Activated CD4-positive, alpha-beta T cell treated with anti-CD3 and anti-CD28 coated beads for 1 hour (primary cell): ENCODE results near the gene BTNL9.
"Not testable (repeated sequence)": the region's sequence is repeated elsewhere in the genome, so short reads cannot be mapped to it uniquely, and the experiment has no call there.

ENCODE experiments used
- DNase-seq: peaks from one replicate; pipeline ENCODE4 v3.0.0-alpha.2; 2020

BTNL9 gene

DNA sequence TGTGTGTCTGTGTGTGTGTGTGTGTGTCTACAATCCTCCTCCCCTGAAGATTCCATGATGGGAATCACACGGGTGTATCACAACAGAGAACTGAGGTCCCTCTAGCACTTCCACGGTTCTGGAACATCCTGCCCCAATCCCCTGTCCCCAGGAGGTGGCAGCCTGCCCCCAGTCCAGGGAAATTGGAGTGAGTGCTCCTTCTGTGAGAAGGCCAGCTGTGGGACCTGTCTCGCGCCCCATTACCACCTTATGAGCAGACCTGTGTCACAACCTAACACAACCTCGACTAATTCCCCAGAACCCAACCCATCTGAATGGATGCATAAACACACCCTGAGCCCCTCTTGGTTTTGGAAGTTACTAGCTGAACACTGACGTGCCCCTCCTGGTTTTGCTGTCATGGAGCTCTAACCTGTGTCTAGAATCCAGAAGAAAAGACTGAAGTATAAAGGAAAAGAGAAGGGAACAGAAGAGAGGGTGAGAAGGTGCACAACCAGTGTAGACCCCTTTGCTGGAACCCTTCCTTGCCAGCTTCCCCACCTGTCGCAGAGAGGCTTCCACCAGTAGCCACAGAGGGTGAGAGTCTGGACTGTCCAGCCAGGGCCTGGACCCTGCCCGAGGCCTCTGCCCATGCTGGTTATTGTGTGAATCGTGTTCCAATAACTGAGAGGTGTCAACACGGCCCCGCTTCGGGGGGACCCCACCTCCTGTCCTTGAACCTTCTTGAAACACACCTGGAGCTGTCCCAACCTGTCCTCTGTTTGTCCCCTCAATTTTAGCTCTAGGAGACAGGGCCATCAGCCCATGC is 3.4 kb downstream of the BTNL9 start:
- no peak for DNase-seq

DNA sequence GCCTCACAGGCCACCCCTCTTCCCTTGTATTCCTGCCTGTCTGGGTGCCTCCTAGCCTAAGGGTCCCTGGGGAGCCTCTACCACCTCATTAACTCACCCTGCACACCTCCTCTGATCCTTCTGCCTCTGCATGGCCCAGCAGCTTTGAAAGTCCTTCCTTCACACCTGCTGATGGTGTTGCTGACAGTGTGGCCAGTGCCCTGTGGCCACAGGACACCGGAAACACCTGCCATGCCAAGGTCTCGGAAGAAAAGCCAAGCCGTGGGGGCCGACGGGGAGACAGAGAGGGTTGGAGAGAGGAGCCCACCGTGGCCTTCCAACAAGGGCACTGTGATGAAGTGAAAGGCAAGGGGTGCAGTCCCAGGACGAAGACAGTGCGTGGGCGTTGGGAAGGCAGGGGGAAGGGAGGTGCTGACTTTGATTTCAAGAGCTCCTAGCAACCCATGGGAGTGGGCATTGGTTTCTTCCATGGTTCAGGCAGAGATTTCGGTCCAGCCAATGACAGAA is 4.1 kb downstream of the BTNL9 start:
- DNase-seq, result no peak

DNA sequence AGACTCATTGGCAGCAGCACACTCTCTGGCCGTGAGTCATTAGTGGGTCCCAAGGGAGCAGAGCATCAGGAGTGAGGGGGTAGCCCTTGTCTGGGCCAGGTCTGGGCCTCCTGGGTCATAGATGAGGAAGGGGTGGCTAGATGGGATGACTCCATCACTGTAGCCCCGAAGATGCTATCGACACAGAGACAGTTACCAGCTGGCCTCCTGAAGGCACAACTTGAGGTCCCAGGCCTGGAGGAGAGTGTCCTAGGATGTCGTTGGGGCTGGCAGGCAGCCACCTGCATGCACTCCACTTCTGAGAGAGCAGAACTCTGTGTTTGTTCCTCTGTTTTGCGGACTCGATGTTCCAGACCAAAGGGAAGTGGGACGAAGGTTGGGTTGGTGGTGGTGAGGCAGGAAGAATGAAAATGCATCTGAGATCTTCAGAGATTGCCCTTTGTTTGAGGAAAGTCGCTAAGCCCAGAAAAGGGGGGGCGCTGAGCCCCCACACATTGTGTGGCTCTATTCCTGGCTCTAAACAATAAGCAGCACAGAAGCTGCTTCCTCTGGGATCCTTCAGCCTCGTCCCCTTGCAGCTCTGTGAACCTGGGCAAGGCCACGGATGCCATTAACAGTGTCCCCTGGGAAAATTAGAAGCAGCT is 4.7 kb downstream of the BTNL9 start:
- DNase-seq, result no peak

DNA sequence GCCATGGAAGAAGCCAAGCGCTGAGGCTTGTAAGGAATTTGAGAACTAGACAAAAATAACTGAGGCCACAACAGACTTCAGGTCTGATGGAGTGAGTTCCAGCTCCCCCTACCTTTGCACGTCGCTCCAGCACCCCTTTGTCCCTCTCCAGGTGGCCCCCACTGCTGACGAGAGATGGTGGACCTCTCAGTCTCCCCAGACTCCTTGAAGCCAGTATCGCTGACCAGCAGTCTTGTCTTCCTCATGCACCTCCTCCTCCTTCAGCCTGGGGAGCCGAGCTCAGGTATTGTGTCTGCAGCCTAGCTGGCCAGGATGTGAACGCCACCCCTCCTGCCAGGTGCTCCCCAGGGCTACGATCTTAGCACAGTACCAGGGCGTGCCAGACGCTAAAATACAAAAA is 5.2 kb downstream of the BTNL9 start:
- DNase-seq, result no peak

DNA sequence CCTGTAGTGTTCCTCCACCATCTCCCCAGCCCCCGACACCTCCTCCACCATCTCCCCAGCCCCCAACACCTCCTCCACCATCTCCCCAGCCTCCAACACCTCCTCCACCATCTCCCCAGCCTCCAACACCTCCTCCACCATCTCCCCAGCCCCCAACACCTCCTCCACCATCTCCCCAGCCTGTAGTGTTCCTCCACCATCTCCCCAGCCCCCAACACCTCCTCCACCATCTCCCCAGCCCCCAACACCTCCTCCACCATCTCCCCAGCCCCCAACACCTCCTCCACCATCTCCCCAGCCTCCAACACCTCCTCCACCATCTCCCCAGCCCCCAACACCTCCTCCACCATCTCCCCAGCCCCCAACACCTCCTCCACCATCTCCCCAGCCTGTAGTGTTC is 5.8 kb downstream of the BTNL9 start:
- not testable (repeated sequence) for DNase-seq

DNA sequence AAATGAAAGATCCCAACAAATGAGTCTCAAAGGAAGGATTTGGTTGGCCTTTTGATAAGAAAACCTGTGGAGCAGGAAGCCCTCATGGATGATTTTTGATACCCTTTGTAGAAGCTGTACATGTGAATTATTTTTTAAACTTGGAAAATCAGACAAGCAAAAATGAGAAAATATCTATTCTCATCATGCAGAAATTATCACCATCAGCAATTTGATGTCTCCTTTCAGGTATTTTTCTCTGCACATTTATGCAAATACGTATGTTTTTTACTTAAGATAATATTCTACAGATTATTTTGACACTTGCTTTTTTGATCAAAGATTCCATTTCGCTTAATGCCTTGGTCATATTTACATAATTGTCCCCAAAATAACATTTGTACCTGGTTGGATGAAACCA is 7.2 kb downstream of the BTNL9 start:
- DNase-seq, result no peak

DNA sequence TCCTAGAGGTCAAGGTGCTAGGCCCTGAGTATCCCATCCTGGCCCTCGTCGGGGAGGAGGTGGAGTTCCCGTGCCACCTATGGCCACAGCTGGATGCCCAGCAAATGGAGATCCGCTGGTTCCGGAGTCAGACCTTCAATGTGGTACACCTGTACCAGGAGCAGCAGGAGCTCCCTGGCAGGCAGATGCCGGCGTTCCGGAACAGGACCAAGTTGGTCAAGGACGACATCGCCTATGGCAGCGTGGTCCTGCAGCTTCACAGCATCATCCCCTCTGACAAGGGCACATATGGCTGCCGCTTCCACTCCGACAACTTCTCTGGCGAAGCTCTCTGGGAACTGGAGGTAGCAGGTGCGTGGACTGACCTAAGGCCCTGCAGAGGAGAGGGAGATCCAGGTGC is 7.9 kb downstream of the BTNL9 start:
- no peak for DNase-seq

DNA sequence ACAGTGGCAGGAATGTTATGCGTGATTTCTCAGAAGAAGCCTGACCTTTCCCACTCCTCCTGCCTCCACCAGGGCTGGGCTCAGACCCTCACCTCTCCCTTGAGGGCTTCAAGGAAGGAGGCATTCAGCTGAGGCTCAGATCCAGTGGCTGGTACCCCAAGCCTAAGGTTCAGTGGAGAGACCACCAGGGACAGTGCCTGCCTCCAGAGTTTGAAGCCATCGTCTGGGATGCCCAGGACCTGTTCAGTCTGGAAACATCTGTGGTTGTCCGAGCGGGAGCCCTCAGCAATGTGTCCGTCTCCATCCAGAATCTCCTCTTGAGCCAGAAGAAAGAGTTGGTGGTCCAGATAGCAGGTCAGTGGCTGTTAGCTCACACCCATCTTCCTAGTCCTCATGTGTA is 9.9 kb downstream of the BTNL9 start:
- DNase-seq, result no peak

DNA sequence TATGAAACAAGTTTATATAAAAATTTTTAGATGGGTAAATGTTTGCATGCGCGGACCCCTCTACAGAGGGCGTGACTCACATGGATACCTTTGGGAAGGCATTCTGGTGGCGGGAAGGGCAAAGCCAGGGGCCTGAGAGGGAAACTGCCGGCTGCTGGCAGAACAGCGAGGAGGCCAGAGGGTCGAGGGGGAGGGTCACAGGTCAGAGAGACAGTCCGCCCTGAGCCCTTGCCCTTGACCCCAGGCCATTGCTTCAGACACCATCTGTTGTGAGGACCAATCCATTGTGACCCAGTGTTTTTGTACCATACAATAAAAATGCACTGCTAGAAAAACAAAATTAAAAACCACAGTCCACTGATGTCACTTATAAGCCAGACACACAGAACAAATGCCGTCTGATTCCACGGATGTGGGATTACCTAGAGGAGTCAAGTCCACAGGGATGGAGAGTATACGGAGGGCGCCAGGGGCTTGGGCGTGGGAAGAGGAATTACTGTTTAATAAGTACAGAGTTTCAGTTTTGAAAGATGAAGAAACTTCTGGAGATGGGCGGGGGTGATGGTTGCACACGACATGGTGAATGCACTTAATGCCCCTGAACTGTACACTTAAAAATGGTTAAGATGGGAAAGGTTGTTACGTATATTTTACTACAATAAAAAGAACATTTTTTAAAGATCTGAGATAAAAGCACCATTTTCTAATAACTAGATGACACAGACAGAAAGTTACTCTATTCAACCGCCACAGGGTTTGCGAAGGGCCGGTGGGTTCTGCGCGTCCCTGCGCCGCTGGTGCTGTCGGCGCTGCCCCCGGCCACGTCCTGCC is 12.0 kb downstream of the BTNL9 start:
- DNase-seq, result no peak

DNA sequence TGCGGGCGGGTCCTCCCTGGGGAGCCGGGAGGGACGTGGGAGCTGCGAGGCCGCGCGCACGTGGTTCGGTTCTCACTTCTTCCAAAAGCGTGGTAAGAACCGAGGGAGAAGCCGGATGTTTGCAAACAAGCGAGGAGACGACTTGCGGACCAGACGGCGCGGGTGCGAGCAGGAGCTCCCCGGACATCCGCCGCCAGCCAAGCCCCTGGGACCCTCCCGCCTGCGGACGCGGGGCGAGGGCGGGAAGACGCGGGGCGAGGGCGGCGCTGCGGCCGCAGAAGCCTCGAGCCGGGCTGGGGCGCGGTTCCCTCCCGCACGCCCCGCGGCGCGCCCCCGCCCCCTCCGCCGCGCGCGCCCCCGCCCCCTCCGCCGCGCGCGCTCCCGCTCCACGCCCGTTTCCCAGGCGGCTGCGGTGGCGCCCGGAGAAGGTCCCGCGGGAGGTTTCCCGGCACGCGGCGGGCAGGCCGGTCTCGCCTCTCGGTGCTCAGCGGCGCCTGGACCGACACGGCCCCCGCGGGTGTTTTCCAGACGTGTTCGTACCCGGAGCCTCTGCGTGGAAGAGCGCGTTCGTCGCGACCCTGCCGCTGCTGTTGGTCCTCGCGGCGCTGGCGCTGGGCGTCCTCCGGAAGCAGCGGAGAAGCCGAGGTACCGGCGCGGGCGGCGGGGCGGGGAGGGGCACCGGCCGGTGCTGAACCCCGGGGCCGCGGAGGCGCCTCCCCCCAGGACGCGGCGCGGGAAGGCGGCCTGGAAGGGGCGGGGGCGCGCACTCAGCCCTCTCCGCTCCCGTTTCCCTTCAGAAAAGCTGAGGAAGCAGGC is 12.8 kb downstream of the BTNL9 start:
- DNase-seq, result no peak

DNA sequence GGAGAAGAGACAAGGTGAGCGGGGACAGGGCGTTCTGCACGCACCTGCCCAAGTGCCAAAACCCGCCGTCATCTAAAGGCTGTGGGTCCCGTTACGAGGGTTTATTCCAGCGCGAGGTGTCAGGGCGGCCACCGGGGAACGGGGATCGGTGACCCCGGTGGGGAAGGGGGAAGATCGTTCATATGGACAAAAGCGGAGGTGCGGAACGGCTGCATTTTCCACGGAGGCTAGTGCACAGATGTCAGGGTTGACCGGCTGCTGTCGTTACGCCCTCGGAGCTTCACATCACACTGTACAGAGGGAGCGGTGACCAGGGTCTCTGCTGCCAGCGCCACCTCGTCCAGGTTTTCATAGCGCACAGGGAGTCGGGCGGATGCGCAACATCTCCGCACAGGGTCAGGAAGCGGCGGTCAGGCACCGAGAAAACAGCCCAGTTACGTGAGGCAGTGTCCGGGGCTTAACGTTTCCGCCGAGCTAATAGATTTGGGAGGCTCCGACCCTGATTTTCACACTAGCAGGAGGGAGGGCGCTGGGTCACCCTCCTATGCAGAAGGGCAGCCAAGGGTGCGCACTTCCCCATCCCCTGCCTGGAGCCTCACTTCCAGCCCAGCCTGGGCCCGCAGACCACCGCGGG is 13.5 kb downstream of the BTNL9 start:
- no peak for DNase-seq

DNA sequence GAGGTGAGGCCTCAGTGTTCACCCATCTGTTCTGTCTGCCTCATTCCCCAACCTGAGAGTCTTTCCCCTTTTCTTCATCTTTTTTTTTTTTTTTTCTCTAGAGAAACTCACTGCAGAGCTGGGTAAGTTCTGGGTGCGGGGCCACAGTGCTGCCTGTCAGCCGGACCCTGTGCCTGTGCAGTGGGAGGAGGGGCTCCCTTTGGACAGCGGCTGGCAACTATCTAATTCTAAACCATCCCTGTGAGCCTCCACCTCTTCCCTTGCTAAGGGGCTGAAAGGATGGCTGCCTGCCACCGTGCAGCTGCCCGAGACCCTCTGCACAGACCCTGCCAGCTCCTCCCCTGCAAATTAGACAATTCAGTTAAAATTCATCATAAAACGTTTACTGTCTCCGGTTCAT is 14.1 kb downstream of the BTNL9 start:
- no peak for DNase-seq

DNA sequence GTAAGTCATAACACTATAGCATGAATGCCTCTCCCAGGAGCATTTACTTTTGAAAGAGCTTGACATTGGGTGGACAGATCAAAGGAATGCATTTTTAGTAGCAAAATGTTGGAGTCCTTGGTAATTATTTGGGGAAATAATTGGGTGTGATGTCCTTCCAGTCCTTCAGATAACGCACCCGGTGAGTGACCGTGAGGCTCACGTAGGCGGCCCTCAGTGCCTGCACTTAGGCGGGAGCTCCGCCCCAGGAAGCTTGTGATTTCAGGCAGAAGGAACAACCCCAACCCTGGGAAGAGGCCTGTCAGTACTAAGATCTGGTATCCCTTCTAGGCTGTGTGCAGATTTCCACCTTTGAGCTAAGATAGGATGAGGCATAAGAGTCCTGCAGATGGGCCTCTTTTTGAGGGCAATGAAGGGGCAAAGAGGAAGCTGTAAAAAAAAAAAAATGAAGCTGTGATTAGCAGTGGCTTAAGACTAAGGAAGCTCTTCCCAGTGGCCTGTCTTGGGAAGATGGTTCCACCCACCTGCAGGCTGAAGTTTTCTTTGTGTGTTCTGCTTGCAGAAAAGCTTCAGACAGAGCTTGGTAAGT is 14.9 kb downstream of the BTNL9 start:
- no peak for DNase-seq

DNA sequence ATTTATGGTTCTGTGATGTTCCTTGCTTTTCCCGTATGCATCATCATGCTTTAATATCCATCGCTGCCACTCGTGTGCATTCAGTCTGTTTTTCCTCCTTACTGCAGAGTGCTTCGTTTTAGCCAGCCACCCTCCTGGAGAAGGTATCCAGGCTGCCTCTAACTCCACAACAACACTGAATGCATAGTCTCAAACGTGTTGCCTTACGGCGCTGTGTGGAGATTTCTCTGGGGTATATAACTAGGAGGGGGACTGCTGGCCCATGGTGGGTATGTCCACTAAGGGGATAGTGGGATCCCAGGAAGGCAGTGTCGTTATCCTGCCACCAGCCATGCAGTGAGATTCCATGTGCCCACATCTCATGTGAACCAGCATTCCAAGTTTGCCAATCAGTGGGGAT is 16.4 kb downstream of the BTNL9 start:
- DNase-seq, result no peak

DNA sequence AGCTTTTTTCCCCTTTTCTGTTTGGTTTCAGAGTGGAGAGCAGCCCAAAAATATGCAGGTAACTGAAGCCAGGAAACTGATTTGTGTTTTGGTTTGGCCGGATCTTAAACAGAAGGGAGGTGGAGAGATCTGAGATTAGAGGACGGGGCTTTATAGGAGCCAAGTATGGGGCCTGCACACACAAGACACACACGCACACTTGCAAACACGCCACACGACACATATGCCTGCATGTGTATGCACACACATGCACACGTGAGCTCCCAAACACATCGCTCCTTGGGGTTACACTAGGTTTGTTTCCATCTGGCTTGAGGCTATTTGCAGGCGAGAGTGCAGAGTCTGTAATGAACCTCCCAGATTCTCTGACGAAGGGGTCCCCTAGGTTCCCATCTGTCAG is 18.3 kb downstream of the BTNL9 start:
- DNase-seq, result no peak

DNA sequence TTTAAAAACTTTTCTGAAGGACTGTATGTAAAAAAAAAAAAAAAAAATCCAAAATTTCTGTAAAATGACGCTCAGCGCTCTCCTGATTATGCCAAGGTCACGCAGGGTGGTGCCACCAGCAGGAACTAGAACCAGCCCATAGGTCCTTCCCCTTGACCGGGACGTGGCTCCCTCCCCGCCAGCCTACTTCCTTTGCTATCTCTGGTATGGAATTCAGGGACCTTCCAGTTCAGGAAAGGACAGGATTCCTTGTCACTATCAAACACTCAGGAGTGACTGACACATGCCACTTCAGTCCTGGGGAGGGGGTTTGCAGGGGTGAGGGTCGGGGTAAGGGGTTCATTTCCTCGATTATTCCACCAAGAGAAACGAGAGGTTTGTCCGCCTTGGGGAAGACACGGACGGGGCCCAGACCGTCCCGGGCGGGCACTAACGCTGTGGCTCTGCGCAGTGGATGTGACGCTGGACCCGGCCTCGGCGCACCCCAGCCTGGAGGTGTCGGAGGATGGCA is 18.8 kb downstream of the BTNL9 start:
- no peak for DNase-seq

DNA sequence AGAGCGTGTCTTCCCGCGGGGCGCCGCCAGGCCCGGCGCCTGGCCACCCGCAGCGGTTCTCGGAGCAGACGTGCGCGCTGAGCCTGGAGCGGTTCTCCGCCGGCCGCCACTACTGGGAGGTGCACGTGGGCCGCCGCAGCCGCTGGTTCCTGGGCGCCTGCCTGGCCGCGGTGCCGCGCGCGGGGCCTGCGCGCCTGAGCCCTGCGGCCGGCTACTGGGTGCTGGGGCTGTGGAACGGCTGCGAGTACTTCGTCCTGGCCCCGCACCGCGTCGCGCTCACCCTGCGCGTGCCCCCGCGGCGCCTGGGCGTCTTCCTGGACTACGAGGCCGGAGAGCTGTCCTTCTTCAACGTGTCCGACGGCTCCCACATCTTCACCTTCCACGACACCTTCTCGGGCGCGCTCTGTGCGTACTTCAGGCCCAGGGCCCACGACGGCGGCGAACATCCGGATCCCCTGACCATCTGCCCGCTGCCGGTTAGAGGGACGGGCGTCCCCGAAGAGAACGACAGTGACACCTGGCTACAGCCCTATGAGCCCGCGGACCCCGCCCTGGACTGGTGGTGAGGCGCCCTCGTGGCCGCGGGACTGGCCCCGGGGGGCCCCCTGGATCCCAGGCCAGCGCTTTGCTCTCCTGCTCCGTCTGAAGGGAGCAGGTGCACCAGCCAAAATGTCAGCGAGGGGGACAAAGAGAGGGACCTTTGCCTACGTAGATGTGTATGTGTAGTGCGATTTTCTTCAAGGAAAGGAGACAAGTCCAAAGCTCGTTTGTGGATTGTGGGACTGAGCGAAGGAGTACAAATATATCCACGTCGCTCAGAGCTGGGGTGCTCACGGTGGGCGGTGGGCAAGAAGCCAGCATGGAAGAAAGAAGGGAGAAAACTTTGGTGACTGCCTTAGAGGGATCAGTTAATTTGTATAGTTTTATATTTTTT is 19.5 kb downstream of the BTNL9 start:
- DNase-seq, result no peak

DNA sequence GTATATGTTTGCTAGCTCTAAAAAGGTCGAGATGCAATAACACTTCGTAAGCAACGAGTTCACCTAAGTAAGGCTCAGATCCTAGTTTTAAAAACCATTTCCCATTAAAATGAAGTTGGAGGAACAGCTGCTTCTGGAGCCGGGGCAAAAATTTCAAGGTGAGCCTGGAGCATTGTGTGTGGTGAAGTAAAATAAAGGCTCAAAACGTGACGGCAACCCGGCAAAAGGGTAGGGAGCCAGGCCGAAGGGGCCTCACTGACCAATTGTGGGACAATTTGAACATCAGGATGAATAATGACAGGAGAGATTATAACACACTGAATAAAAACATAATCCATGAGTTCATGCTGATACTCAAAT is 20.1 kb downstream of the BTNL9 start:
- no peak for DNase-seq

DNA sequence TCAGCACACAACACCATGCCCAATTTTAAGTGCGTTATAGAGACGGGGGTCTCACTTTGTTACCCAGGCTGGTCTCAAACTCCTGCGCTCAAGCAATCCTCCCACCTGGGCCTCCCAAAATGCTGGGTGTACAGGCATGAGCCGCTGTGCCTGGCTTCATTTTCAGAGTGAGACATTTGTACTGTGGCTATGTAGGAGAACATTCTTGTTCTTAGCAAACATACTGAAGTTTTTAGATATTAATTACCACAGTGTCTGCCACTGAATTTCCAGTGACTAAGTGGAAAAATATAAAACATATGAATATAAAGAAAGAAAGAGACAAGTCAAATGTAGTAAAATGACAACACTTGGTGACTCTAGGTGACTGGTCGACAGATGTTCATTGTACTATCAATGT is 20.9 kb downstream of the BTNL9 start:
- DNase-seq, result no peak

DNA sequence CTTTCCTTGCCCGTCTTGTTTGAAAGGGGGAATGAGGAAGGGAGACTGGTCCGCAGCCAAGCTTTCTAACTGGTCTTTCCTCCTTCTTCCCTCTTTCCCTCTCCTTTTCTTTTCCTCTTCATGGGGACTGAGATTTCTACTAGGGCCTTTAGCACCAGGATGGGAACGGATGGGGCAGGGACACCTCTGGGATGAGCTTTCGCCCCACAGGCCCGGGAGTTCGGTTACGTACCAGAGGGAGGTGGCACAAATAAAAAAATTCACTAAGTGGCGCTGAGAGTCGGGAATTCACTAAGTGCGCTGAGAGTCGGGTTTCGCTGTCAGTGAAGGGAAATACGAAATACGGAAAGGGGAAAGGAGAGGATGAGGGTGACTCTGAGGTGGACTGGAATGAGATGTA is 21.6 kb downstream of the BTNL9 start:
- DNase-seq, result no peak

DNA sequence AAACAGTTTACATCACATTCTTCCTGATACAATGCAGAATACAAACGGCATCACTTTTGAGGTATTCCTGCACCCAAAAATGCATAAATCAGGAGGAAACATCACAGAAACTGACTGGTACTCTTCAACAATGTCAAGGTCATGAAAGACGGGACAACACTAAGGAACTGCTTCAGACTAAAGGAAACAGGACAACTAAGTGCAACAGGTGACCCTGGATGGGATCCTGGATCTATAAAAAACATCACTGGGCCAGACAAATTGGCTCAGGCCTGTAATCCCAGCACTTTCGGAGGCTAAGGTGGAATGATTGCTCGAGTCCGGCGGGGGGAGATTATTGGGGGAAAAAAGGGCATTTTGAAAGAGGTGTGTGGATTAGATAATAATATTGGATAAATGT is 22.6 kb downstream of the BTNL9 start:
- no peak for DNase-seq
